DMS153 (cell line): ENCODE measurements around the gene CCS.
"Not testable (repeated sequence)": the region's sequence is repeated elsewhere in the genome, so short reads cannot be mapped to it uniquely, and the experiment has no call there.

Experiments
- DNase-seq: peaks from one replicate; lab custom pipeline; 2025; lab: John Stamatoyannopoulos, UW

Gene CCS

GRCh38 chr11:66592457-66593302 lies at the start of gene CCS, which contains the start of gene CCDC87:
CCS (plus strand) TSS chr11:66593185; CDS start chr11:66593262, 77 bp downstream.
CCDC87 (minus strand) TSS chr11:66593063; CDS start chr11:66593015, 48 bp downstream.
- DNase-seq, result peak; percentile 84

- DNase-seq, result no peak
Measured at GRCh38 chr11:66543263-66544107, 49.5 kb upstream of the CCS start.

- not testable (repeated sequence) for DNase-seq
Measured at GRCh38 chr11:66544952-66545351, 48.0 kb upstream of the CCS start.

- peak; percentile 93 for DNase-seq
Measured at GRCh38 chr11:66545701-66546367, 47.2 kb upstream of the CCS start, which contains the start of gene ZDHHC24. ZDHHC24 (minus strand) TSS chr11:66546048; CDS start chr11:66546003, 45 bp downstream.

GRCh38 chr11:66546368-66546965 lies 46.5 kb upstream of the CCS start, which contains the start of gene ACTN3:
ACTN3 (plus strand) TSS chr11:66546903; CDS start chr11:66546938, 35 bp downstream.
- DNase-seq, result no peak

- no peak for DNase-seq
Measured at GRCh38 chr11:66546966-66547661, 45.9 kb upstream of the CCS start.

GRCh38 chr11:66547662-66548009 lies 45.3 kb upstream of the CCS start:
- DNase-seq, result no peak

GRCh38 chr11:66548041-66548440 lies 44.9 kb upstream of the CCS start:
- DNase-seq, result no peak

- no peak for DNase-seq
Measured at GRCh38 chr11:66548774-66549630, 44.0 kb upstream of the CCS start.

GRCh38 chr11:66549696-66550095 lies 43.3 kb upstream of the CCS start:
- DNase-seq, result no peak

GRCh38 chr11:66550887-66551286 lies 42.1 kb upstream of the CCS start:
- DNase-seq, result no peak

- no peak for DNase-seq
Measured at GRCh38 chr11:66554602-66555001, 38.4 kb upstream of the CCS start.

GRCh38 chr11:66555416-66555815 lies 37.6 kb upstream of the CCS start:
- DNase-seq, result no peak

- DNase-seq, result no peak
Measured at GRCh38 chr11:66556086-66556485, 36.9 kb upstream of the CCS start.

GRCh38 chr11:66557733-66558326 lies 35.2 kb upstream of the CCS start:
- DNase-seq, result no peak

- DNase-seq, result no peak
Measured at GRCh38 chr11:66559142-66559865, 33.7 kb upstream of the CCS start.

GRCh38 chr11:66559866-66560676 lies 32.9 kb upstream of the CCS start:
- DNase-seq, result no peak
